Neural cell (in vitro differentiated cells): Measurements from ENCODE around the gene SHF. TPM values are rescaled to one million over a fixed set of nuclear protein-coding genes. Genes with fewer than 3 reads are reported as not detected.
A peak's percentile ranks its signal among the peaks of the same experiment; 100 is the strongest.

Experiments
- H2AFZ ChIP-seq: fragments of 200-600, 300-800 bp; sonication (generic), shearing (Covaris generic); 2 replicates; pipeline ENCODE4 v1.6.0; 2014; ENCODE audit warnings: low read depth, mild to moderate bottlenecking, antibody characterized with exemption, low read length, moderate library complexity
- H3F3A ChIP-seq: fragments of 200-600 bp; shearing (Covaris generic); 2 replicates; pipeline ENCODE4 v1.6.1; 2016; ENCODE audit warnings: mild to moderate bottlenecking, moderate library complexity, mixed read lengths, antibody characterized with exemption, low read length; ENCODE audit not compliant: insufficient read depth, poor library complexity, severe bottlenecking
- H3K27ac ChIP-seq: fragments of 200-600, 300-800 bp; sonication (generic), shearing (Covaris generic); 2 replicates; pipeline ENCODE4 v1.5.1; 2014; ENCODE audit warnings: mild to moderate bottlenecking, low read length, moderate library complexity
- H3K27me3 ChIP-seq: fragments of 300-800, 200-600 bp; sonication (generic), shearing (Covaris generic); 2 replicates; pipeline ENCODE4 v1.6.0; 2014; ENCODE audit warnings: mild to moderate bottlenecking, low read depth, low read length, moderate library complexity; ENCODE audit not compliant: insufficient read depth
- H3K36me3 ChIP-seq: fragments of 300-800, 200-600 bp; sonication (generic), shearing (Covaris generic); 2 replicates; pipeline ENCODE4 v1.5.1; 2014; ENCODE audit warnings: mild to moderate bottlenecking, antibody characterized with exemption, low read length, moderate library complexity; ENCODE audit not compliant: insufficient read depth
- H3K4me2 ChIP-seq: fragments of 300-800, 200-600 bp; sonication (generic), shearing (Covaris generic); 2 replicates; pipeline ENCODE4 v1.6.0; 2014; ENCODE audit warnings: mild to moderate bottlenecking, low read length
- H3K4me3 ChIP-seq: fragments of 300-800, 200-600 bp; sonication (generic), shearing (Covaris generic); 2 replicates; pipeline ENCODE4 v1.5.1; 2014; ENCODE audit warnings: mild to moderate bottlenecking, low read length, moderate library complexity
- H3K79me2 ChIP-seq: fragments of 200-600 bp; shearing (Covaris generic); replicated peaks from 2 replicates; pipeline ENCODE4 v1.6.0; 2014; ENCODE audit warnings: mild to moderate bottlenecking, low read length, moderate library complexity; ENCODE audit not compliant: insufficient read depth
- H3K9ac ChIP-seq: fragments of 300-800, 200-600 bp; sonication (generic), shearing (Covaris generic); 2 replicates; pipeline ENCODE4 v1.6.1; 2016; ENCODE audit warnings: mild to moderate bottlenecking, low read length, mixed read lengths
- H3K9me2 ChIP-seq: fragments of 200-600 bp; shearing (Covaris generic); 2 replicates; pipeline ENCODE4 v1.6.1; 2016; ENCODE audit warnings: mild to moderate bottlenecking, low read length, mixed read lengths; ENCODE audit not compliant: insufficient read depth
- H3K9me3 ChIP-seq: fragments of 200-600, 300-800 bp; sonication (generic), shearing (Covaris generic); 2 replicates; pipeline ENCODE4 v1.6.1; 2016; ENCODE audit warnings: mild to moderate bottlenecking, mixed run types, low read length, moderate library complexity, mixed read lengths
- H4K20me1 ChIP-seq: fragments of 200-600 bp; shearing (Covaris generic); 2 replicates; pipeline ENCODE4 v1.6.1; 2016; ENCODE audit warnings: mild to moderate bottlenecking, mixed run types; ENCODE audit not compliant: insufficient read depth
- EP300 ChIP-seq: fragments of 450-650 bp; conservative IDR thresholded peaks from 2 replicates; pipeline ENCODE4 v1.6.1; 2014; ENCODE audit warnings: antibody characterized with exemption, mild to moderate bottlenecking, moderate library complexity; ENCODE audit not compliant: poor library complexity, severe bottlenecking
- EZH2 ChIP-seq: fragments of 200-600, 300-800 bp; shearing (Covaris generic), sonication (generic); IDR thresholded peaks from 2 replicates; pipeline ENCODE4 v1.6.1; 2014; ENCODE audit warnings: antibody characterized with exemption, low read length, borderline replicate concordance, mild to moderate bottlenecking; ENCODE audit not compliant: insufficient read depth, poor library complexity, severe bottlenecking
- MXI1 ChIP-seq: fragments of 450-650 bp; conservative IDR thresholded peaks from 2 replicates; pipeline ENCODE4 v1.6.1; 2014; ENCODE audit warnings: antibody characterized with exemption, mild to moderate bottlenecking; ENCODE audit not compliant: poor library complexity, severe bottlenecking
- POLR2AphosphoS5 ChIP-seq: IDR thresholded peaks from 2 replicates; pipeline ENCODE4 v1.6.1; 2012
- RAD21 ChIP-seq: fragments of 450-650 bp; conservative IDR thresholded peaks from 2 replicates; pipeline ENCODE4 v1.6.1; 2014; ENCODE audit warnings: antibody characterized with exemption, mild to moderate bottlenecking, moderate library complexity
- SMC3 ChIP-seq: fragments of 450-650 bp; conservative IDR thresholded peaks from 2 replicates; pipeline ENCODE4 v1.6.1; 2014; ENCODE audit warnings: antibody characterized with exemption, mild to moderate bottlenecking, moderate library complexity; ENCODE audit not compliant: poor library complexity
- TAF1 ChIP-seq: IDR thresholded peaks from 2 replicates; pipeline ENCODE4 v1.6.1; 2012; ENCODE audit warnings: low read depth
- polyA plus RNA-seq: library from polyadenylated mRNA; depleted of rRNA; stranded (reverse); fragments of >200 nt; gene quantifications from 2 replicates; pipeline ENCODE4 v1.2.3, GENCODE V29; 2014
- TF ChIP-seq, protein P1 (sequence below): IDR thresholded peaks from 2 replicates; pipeline ENCODE4 v1.6.1; 2012; ENCODE audit warnings: borderline replicate concordance
- TF ChIP-seq, protein P2 (sequence below): fragments of 450-650 bp; IDR thresholded peaks from 2 replicates; pipeline ENCODE4 v1.5.1; 2014; ENCODE audit warnings: antibody characterized with exemption, mild to moderate bottlenecking, moderate library complexity; ENCODE audit not compliant: poor library complexity, severe bottlenecking

SHF gene
- polyA plus RNA-seq, 1 donor from 2014 or later = 41.5 TPM

- Histone ChIP-seq H3K9ac (no peak overlapping the region), H2AFZ (no peak overlapping the region), H3K36me3 (no peaks in the 10 kb centered on the region), H3K4me2 (no peak overlapping the region), H3K9me3 (no peaks in the 10 kb centered on the region), H3K27ac (no peak overlapping the region), H3K27me3 (peaks cover 97% of the 10 kb centered on the region), H3K9me2 (no peaks in the 10 kb centered on the region), H3K4me3 (peak overlapping the region; percentile 18), H3K79me2 (no peaks in the 10 kb centered on the region), H4K20me1 (no peaks in the 10 kb centered on the region), H3F3A (no peaks in the 10 kb centered on the region)
- TF ChIP-seq SMC3 = no peak
- no peak for TF ChIP-seq MXI1
- TF ChIP-seq RAD21 = no peak
- TF ChIP-seq, protein P1, sequence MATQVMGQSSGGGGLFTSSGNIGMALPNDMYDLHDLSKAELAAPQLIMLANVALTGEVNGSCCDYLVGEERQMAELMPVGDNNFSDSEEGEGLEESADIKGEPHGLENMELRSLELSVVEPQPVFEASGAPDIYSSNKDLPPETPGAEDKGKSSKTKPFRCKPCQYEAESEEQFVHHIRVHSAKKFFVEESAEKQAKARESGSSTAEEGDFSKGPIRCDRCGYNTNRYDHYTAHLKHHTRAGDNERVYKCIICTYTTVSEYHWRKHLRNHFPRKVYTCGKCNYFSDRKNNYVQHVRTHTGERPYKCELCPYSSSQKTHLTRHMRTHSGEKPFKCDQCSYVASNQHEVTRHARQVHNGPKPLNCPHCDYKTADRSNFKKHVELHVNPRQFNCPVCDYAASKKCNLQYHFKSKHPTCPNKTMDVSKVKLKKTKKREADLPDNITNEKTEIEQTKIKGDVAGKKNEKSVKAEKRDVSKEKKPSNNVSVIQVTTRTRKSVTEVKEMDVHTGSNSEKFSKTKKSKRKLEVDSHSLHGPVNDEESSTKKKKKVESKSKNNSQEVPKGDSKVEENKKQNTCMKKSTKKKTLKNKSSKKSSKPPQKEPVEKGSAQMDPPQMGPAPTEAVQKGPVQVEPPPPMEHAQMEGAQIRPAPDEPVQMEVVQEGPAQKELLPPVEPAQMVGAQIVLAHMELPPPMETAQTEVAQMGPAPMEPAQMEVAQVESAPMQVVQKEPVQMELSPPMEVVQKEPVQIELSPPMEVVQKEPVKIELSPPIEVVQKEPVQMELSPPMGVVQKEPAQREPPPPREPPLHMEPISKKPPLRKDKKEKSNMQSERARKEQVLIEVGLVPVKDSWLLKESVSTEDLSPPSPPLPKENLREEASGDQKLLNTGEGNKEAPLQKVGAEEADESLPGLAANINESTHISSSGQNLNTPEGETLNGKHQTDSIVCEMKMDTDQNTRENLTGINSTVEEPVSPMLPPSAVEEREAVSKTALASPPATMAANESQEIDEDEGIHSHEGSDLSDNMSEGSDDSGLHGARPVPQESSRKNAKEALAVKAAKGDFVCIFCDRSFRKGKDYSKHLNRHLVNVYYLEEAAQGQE = no peak
- no peak for TF ChIP-seq EZH2
- no peak for TF ChIP-seq TAF1
- TF ChIP-seq EP300 = no peak
- TF ChIP-seq, protein P2, sequence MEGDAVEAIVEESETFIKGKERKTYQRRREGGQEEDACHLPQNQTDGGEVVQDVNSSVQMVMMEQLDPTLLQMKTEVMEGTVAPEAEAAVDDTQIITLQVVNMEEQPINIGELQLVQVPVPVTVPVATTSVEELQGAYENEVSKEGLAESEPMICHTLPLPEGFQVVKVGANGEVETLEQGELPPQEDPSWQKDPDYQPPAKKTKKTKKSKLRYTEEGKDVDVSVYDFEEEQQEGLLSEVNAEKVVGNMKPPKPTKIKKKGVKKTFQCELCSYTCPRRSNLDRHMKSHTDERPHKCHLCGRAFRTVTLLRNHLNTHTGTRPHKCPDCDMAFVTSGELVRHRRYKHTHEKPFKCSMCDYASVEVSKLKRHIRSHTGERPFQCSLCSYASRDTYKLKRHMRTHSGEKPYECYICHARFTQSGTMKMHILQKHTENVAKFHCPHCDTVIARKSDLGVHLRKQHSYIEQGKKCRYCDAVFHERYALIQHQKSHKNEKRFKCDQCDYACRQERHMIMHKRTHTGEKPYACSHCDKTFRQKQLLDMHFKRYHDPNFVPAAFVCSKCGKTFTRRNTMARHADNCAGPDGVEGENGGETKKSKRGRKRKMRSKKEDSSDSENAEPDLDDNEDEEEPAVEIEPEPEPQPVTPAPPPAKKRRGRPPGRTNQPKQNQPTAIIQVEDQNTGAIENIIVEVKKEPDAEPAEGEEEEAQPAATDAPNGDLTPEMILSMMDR = no peak
- no peak for TF ChIP-seq POLR2AphosphoS5
Measured at GRCh38 chr15:45128971-45129639, 58.7 kb downstream of the SHF start.

DNA sequence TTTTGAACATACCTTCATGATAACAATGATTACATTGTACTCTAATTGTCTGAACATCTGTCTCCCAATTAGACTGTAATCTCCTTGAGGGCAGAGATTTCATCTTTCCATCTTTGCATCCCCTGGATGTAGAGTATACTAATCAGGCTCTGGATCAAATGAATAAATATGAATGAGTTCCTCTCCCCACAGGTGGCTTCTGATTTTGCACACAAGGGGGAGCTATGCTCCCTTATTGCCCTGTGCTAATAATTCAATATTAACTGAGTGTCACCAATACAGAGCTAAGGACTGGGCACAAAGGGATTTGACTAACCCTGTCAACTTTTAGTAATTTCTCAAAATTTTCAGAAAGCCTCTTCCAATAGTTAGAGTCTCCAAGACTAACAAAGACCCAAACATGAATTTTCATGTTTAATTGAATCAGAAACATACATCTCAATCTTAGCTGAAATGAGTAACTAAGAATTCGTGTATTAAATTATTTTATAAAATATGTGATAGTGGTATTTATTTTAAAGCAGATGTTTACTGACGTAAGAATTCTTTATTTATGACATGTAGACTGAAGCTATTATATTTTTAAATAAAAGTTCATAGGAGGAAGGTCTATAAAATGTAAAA, 61.1 kb downstream of the SHF start:
- Histone ChIP-seq H4K20me1 (no peaks in the 10 kb centered on the region), H3K9ac (no peak overlapping the region), H2AFZ (no peak overlapping the region), H3K79me2 (no peaks in the 10 kb centered on the region), H3K36me3 (no peaks in the 10 kb centered on the region), H3K4me3 (no peak overlapping the region), H3K9me3 (no peaks in the 10 kb centered on the region), H3K9me2 (no peaks in the 10 kb centered on the region), H3K27me3 (peaks cover 88% of the 10 kb centered on the region), H3K4me2 (no peak overlapping the region), H3K27ac (no peak overlapping the region), H3F3A (no peaks in the 10 kb centered on the region)
- no peak for TF ChIP-seq EP300
- TF ChIP-seq, protein P1 = no peak
